IPS DF 4.7 (cell line): ENCODE data around the gene KIAA0753.

ENCODE experiments used
- DNase-seq: peaks from one replicate; pipeline ENCODE4 v3.0.0-alpha.2; 2013; ENCODE audit warnings: low spot score; ENCODE audit errors: extremely low read depth

KIAA0753 gene

DNA sequence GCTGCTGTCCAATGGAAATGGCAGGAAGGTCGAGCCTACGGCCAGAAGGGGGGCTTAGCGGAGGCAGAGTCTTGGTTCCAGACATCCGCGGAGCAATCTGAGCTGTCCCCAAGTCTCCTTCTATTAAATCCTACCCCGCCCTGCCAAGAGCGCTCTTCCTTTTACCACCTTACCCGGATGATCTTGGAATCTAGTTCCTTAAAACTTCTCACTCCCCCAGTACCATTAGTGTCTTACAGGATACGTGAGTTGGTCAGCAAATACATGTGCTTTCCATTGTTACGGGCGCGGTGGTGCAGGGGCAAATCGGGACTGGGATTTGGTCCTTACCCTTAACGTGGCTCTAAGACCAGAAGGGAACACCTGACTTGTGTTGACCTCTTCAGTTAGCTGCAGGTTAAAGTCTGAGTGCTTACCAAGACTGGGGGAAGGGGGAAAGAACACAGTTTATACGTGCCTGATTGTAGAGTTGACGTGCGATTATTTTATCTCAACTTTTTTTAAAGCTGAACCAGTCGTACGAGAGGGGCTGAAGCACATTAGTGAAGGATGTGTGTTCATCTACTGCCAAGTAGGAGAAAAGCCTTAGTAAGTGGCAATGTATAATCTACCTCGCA, 844 bp upstream of the KIAA0753 start:
- no peak for DNase-seq

DNA sequence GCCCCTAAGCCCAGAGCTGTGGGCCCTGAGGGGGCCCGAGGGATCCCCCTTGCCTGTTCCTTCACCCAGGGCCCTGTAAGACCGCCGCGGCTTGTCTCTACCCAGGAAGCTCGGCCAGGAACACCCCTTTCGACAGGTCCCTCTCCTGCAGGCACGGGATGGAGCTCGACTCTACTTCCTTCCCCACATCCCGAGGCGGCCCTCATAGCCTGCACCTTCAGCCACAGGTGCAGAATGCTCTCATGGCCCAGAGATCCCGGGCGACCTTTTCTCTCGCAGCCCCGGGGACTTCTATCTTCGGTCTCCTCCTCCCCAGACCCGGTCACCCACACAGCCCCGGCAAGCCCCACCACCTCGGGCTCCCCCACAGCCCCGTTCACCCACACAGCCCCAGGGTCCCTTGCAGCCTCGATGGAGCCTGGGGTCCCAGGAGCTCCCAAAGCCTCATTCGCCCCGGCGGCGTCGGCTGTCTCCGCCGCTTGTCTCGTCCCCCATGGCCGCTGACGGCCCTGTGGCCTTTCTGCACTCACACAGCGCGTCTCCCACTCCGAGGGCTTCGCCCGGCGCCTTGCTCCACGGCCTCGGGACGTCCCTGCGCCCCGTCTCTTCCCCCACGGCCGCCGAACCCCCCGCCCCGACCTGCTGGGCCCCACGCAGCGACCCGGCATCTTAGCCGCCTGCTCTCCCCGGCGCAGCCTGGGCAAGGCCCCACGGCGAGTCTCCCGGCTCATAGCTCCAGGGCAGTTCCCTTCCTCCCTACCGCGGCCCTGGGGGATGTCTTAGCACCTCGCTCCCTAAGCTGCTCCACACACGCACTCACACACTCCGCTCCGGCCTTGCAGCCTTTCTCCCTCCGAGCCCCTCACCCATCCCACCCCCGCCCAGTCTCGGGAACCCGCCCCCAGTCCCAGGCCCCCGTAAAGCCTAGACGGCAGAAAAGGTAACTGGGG, 650 bp downstream of the KIAA0753 start:
- no peak for DNase-seq

DNA sequence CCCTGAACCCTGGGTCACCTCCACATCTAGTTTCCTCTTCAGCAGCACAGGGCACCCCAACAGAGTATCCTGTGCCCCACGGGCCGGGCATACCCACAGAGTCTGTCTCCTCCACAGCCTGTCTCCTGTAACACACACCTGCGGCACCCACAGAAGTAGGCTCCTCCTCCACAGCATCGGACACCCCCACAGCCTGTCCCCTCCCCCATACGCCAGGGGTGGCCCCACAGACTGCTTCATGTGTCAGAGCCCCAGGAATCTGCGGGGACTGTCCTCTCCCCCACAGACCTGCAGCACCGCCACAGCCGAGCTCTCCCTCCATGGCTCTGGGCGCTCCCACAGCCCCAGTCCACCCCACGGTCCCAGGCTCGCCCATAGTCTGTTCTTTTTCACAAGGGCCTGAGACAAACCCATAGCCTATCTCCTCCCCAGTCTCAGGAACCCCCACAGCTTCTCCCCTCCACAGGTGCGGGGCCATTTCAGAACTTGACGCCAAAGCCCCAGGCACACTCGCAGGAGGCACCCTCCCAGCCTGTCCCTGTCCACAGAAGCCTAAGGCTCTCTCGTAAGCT, 1.4 kb downstream of the KIAA0753 start:
- no peak for DNase-seq

DNA sequence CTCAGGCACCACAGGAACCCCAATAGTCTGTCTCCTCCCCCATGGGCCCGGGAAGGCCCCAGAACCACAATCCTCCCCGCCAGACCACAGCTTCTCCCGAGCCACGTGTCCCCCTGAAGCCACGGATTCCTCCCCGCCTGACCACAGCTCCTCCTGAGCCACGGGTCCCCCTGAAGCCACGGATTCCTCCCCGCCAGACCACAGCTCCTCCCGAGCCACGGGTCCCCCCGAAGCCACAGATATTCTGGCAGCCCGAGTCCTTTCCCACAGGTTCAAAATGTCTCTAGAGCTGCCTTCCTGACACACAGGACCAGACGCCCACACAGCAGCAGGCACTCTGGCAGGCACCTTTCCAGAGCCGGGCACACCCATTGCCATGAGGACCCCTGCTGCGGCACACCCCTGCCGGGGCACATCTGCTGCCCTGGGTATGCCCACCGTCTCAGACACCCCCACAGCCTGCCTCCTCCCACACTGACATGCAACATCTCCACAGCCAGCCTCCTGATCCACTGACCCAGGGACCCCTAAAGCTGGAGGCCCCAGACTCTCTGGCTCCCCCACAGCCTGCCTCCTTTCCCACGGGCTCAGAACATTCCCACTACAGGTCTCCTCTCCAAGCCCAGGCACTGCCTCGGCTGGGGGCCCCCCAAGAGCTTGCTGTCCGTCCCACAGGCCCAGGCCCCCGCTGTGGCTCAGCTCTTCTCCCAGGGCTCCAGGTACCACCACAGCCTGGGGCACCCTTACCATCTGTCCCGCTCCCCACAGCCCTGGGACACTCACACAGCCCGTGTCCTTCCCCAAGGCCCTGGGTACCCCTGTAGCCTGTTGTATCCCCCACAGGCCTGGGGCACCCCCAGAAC, 2.2 kb downstream of the KIAA0753 start:
- DNase-seq = no peak

DNA sequence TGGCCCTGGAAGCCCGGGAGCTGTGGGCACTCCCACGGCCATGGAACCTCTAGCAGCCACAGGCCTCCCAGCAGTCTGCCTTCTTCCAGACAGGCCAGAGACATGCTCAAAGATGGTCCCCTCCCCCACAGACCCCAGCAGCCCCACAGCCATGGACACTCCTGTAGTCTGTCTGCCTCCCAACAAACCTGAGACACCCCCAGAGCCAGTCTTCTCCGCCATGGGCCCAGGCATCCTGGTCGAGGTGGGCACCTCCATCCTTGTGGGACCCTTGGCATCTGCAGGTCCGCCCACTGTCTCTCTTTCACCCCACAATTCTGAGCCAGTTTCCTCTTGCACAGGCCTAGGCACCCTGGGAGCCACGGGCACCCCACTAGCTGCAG, 3.1 kb downstream of the KIAA0753 start:
- no peak for DNase-seq

DNA sequence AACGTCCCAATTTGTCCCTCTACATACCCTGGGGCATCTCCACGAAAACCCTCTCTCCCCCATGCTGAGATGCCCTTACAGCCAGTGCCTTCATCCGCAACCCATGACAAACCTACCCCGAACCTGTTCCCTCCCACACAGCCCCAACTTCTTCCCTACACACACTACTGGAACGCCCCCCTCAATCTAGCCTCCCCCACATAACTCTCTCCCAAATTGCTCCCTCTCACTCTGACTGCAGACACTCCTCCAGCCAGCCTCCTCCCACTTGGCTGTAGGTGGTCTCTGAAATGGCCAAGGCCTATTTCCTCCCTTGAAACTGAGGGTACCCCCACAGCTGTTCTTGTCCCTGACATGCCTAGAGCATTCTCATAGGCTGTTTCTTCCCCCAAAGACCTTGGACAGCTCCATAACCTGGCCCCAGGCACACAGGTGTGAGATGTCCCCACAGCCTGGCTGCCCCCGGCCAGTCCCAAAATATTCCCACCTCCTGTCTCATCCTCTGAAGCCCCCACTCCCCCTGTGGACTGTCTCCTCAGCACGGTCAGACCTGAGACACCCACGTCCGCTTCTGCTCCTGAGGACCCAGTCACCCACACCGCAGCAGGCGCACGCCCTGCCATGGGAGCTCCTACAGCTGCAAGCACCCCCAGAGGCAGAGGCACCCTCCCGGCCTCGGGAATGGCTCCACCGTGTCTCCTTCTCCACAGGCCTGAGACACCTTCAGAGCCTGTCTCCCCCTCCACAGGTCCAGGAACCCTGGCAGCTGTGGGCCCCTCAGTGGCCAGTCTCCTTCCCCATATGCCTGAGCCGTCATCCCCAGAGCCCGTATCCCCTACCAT, 3.7 kb downstream of the KIAA0753 start:
- DNase-seq = no peak

DNA sequence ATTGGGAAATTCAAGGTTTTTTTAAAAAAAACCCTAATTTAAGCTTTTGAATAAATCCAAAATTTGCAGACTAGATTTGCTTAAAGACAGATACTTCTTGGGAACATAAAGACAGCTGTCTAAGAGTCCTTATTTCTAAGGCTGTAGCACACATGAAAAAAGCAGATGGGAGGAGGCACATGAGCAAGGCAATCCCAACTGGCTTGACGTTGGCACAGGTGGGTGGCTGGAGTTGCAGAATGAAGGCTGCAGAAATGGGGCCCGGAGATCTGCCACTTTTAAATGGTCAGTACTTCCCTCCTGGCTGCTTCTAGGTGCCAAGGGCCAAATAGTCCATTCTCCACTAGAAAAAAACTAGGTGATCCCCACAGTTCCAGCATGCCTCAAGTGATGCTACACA, 4.4 kb downstream of the KIAA0753 start:
- DNase-seq = no peak

DNA sequence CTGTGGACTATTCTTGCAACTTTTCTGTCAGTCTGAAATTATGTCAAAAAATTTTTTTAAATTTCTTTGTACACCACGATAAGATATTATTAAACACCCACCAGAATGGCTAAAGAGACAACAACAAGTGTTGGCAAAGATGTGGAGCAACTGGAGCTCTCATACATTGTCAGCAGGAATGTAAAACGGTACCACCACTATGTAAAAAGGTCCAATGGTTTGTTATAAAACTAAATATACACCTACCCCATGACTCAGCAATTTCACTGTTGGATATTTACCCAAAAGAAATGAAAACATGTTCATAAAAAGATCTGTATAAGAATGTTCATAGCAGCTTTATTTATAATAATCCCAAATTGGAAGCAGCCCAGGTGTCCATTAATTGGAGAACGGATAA, 7.2 kb downstream of the KIAA0753 start:
- DNase-seq = no peak

DNA sequence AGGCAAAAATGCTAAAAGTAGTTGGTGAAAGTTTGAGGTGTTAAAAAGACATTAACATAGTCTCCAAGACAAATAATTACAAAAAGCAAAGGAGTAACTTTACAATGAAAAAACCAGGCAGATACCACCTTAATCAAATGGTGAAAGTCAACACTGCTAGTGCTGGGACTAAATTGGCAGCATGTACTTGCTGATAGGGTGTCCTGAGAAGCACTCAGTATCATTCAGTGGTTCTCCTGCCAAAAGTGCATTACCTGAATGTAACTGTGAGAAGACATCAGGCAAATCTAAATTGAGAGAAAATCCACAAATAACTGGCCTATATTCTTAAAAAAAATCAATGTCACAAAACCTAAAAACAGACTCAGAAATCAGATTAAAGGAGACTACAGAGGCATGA, 8.0 kb downstream of the KIAA0753 start:
- DNase-seq = no peak

DNA sequence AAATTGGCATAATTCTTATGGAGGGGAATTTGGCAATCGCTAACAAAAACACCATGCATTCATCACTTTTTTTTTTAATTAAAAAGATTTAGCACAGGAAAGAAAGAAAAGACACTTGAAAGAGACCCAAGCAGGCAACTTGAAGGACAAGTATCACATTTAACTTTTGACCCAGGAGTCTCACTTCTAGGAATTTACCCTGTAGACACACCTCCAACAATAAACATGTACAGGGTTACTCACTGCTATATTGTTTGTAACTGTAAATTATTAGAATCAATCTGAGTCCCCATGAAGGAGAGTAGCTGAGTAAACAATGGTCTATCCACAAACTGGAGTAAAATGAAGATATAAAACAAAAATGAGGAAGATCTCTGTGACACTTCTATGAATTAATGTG, 10.1 kb downstream of the KIAA0753 start:
- DNase-seq = no peak

DNA sequence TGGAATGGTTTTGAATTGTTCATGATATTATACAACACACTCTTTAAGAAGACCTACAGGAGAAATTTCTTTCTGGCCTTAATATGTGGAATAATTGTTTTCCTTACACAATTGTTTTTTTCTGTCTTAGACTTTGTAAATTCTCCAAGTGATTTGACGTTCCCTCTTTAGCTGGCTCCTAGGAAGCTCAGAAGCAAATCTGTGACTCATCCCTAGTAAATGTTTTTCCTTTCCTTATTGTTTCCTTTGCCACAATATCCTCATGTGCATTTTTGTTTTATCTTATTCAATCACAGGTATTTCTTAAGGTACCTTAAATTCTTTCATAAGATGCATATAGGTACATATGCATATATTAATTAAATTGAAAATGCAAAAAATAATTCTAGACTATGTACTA, 13.5 kb downstream of the KIAA0753 start:
- no peak for DNase-seq

DNA sequence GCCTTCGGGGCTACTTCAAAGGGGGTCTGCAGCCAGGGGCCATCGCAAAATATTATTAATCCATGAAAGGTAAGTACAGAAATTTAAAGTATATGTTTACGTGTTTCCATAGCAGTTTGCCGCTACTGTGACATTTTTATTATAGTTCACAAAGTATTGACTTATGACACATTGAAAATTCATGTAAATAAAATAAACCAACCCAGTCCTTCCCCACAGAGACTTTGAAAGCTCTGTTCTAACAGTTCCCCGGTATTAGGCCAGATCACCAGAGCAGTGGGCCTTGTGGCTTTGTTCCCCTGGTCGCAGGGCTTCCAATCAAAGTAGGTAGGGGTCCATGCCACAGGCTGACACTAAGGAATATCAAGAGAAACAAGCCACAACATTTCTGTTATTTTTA, 13.9 kb downstream of the KIAA0753 start:
- DNase-seq = no peak

DNA sequence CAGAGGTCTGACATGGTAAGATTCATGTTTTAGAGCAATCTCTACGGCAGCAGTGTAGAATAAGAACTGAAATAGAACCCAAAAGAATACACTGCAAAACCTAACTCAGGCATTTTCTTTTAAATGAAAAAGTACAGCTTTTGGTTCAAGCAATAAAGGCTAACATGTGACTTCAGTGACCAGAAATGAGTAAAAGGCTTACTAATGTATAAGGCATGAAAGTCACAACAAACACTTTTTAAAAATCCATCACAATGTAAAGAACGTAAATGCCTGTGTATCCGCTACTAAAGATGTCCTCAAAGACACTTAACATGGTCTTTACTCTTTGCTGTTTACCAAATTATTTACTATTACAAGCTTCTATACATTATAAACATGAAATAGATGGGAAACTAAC, 16.6 kb downstream of the KIAA0753 start:
- no peak for DNase-seq

DNA sequence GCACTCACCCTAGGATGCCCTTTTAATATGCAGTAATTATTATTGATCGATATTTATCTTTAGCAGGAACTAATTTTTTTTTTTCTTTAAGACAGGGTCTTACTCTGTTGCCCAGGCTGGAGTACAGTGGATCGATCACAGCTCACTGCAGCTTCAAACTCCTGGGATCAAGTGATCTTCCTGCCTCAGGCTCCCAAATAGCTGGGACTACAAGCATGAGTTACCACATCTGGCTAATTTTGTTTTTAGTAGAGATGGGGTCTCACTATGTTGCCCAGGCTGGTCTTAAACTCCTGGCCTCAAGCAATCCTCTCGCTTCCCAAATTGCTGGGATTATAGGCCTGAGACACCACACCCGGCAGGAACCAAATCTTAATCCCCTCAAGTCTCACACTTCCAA, 29.3 kb downstream of the KIAA0753 start:
- no peak for DNase-seq

DNA sequence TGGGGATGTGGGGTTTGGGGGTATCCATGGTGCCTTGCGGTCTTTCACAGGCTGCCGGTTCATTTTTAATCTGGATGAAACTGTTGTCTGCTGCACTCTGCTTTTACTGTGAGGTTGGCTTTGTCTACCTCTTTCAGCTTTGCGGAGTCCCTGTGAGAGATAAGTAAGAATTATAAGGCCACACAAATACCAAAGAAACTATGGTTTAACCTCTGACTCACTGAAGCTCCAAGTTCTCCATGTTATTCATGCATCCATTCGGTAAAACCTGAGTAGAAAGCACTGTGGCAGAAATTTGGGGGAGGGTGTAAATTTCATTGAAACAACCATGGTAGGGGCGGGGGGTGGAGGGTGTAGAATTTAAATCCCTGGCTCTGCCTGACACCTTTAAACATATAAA, 30.5 kb downstream of the KIAA0753 start:
- DNase-seq = no peak

DNA sequence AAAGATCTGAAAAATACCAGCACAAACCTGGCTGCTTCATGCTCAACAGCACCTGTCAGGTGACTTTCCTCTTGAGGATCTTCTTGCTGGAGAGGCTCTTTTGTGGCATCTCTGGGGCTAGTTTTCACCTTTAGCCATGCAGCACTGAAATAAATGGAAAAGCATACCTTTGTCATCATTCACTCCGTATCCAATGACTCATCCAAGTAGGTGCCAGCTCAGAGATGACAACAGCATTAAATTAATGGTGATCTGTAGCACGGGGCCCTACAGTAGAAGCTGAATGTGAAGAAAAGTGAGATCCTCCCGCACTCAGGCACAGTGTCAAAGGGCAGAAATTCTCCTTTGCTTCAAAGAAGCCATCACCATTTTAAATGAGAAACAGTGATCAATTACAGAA, 32.2 kb downstream of the KIAA0753 start:
- no peak for DNase-seq

DNA sequence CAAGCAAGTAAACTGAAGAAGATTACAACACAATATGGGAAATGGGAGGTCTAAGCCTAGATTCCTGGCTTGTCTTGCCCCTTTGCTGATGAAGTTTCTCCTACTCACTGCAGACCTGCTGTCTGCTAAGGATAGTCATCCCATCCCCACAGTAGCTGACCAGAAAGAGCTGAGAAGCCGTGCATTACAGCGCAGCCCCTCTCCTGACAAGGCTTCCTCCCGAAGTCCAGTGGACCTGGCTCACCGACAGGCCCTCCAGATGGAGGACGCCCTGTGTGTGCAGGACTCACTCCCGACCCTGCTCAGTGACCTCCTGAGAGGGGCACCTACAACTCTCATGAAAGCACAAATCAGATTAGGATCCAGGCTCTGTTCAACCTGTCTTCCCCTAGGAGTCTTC, 35.4 kb downstream of the KIAA0753 start:
- no peak for DNase-seq

DNA sequence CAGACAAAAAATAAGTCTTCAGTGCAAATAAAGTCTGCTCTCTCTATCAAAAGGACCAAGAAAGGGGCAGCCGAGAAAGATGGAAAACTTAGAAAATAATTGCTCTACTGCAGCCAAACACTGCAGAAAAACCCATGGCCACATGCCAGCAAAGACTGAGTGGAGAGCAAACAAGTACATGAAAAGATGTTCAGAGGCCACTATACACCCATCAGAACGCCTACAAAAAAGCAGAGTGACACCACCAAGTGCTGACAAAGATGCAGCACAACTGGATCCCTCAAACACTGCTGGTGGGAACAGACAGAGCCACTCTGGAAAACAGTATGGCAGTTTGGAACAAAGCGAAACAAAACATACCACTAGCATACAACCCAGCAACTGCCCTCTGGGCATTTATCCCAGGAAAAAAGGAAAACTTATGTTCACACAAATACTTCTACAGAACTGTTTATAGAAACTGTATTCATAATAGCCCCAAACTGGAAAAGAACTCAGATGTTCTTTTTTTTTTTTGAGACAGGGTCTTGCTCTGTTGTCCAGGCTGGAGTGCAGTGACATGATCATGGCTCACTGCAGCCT, 36.7 kb downstream of the KIAA0753 start:
- no peak for DNase-seq

DNA sequence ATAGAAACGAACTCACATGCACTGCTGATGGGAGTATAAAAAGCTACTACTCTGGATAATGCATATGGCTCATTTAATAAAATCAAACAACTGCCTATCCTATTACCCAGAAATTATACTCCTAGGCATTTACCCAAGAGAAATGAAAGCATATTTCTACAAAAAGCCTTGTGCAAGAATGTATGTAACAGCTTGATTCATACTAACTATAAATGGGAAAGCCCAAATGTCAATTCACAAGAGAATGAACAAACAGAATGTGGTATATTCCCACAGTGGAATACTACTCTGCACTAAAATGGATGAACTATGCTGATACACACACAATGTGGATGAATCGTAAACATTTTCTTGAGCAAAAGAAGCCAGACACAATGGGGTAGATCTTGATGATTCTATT, 38.4 kb downstream of the KIAA0753 start:
- no peak for DNase-seq

DNA sequence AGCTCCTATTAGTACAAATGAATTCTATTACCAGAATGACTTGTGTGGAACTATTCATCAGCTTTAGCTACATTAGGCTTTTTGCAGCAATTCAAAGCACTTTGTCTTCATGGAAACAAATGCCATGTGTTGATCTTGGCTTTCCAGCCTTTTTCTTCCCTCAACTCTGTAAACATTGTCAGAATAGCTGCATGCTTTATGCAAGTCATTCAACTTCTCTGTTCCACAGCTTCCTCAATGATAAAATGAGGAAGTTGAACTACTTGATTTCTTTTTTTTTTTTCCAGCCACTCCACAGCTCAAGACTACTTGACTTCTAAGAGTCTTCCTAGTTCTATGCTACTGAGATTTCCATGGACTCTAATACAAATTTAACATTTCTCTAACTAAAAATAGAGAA, 41.1 kb downstream of the KIAA0753 start:
- no peak for DNase-seq
